GM12801 (cell line): ENCODE results near the gene STYK1.

ENCODE experiments used
- TF ChIP-seq, protein P1 (sequence below): IDR thresholded peaks from one replicate; pipeline ENCODE4 v1.5.1; 2011; ENCODE audit warnings: control low read depth; ENCODE audit not compliant: insufficient read length; ENCODE audit errors: extremely low read depth

The STYK1 gene

DNA sequence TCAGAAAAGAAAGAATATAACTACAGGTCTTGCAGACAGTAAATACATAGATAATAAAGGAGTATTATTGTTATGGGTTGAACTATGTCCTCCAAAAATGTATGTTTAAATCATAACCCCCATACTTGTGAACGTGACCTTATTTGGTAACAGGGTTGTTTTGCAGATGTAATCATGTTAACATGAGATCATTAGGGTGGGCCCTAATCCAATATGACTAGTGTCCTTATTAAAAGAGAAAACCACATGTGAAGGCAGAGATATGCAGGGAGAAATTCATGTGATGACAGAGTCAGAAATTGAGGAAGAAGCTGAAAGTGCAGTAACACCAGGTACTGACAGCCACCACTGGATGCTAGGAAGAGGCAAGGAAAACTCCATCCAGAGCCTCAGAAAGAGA is 89.4 kb downstream of the STYK1 start:
- TF ChIP-seq, protein P1, sequence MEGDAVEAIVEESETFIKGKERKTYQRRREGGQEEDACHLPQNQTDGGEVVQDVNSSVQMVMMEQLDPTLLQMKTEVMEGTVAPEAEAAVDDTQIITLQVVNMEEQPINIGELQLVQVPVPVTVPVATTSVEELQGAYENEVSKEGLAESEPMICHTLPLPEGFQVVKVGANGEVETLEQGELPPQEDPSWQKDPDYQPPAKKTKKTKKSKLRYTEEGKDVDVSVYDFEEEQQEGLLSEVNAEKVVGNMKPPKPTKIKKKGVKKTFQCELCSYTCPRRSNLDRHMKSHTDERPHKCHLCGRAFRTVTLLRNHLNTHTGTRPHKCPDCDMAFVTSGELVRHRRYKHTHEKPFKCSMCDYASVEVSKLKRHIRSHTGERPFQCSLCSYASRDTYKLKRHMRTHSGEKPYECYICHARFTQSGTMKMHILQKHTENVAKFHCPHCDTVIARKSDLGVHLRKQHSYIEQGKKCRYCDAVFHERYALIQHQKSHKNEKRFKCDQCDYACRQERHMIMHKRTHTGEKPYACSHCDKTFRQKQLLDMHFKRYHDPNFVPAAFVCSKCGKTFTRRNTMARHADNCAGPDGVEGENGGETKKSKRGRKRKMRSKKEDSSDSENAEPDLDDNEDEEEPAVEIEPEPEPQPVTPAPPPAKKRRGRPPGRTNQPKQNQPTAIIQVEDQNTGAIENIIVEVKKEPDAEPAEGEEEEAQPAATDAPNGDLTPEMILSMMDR, result no peak

DNA sequence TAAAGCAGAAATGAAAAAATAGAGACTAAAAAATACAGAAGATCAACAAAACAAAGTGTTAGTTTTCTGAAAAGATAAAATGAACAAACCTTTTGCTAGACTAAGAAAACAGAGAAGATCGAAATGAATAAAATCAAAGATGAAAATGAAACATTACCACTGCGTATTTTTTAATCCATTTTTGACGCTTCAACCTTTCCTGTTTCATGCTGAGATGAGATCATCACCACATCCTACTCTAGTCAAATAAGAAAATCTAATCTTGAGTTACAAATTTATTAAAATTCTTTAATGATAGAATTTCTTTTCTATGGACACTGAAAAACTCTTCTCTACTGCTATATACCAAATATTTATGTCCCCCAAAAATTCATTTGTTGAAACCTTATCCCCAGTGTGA is 91.1 kb downstream of the STYK1 start:
- TF ChIP-seq, protein P1, result no peak

DNA sequence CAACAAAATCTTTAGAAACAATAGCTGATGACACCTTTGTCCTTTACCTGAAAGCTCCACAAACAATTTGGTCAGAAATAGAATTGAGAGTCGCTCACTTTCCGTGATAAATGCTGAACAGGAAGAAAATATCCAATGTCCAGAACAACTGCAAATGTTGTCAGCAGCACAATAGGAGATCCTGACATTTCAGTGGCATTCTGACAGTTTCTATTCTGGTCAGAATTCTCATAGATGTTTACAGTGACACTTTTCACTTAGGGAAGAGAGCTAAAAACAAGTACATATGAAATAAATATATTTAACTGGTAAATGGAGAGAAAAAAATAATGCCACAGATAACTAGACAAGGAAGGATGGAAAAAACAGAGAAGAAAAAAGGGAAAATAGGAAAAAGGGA is 99.5 kb downstream of the STYK1 start:
- TF ChIP-seq, protein P1, result no peak

DNA sequence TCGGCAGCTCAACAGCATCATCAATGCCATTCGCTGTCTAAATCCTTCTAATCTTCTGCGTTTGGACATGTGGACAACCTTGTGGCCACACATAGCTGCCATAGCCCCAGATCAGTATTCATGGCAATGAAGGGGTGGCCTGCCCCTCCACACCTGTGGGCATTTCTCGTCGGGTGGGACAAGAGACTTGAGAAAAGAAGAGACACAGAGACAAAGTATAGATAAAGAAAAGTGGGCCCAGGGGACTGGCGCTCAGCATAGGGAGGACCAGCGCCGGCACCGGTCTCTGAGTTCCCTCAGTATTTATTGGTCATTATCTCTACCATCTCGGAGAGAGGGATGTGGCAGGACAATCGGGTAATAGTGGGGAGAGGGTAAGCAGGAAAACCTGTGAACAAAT is 102.7 kb downstream of the STYK1 start:
- TF ChIP-seq, protein P1, result no peak
